Measurements from ENCODE around the gene LRRC25. TPM values are rescaled to one million over a fixed set of nuclear protein-coding genes. Genes with fewer than 3 reads are reported as not detected.
A peak's percentile ranks its signal among the peaks of the same experiment; 100 is the strongest.

The LRRC25 gene
- total RNA-seq, 1 experiment from 2014 or later, result not detected

GRCh38 chr19:18389726-18390064 is 7.7 kb downstream of the LRRC25 start:
- Histone ChIP-seq H3K14ac (ENCODE audit: insufficient read depth, low read length) (no peak overlapping the region), H3K18ac (ENCODE audit: insufficient read length, low read depth, low read length) (no peak overlapping the region), H3K27ac (ENCODE audit: insufficient read length, low read depth, low read length) (no peak overlapping the region), H3K27me3 (ENCODE audit: insufficient read depth, low read length) (no peaks in the 10 kb centered on the region), H2AFZ (ENCODE audit: low read length) (no peak overlapping the region), H2BK120ac (ENCODE audit: low read depth, low read length, poor library complexity, severe bottlenecking) (no peak overlapping the region), H4K91ac (ENCODE audit: insufficient read length, low read depth, low read length) (no peak overlapping the region), H3K9me3 (ENCODE audit: control insufficient read depth, low read depth, low read length) (no peaks in the 10 kb centered on the region), H3K79me1 (ENCODE audit: insufficient read depth, low read depth, low read length, poor library complexity, severe bottlenecking) (no peaks in the 10 kb centered on the region), H3K23ac (ENCODE audit: insufficient read length, low read depth, low read length) (no peak overlapping the region), H3K79me2 (ENCODE audit: insufficient read depth, low read length) (no peaks in the 10 kb centered on the region), H3K4me2 (ENCODE audit: insufficient read depth, insufficient read length, low read length) (no peak overlapping the region), H2AK5ac (ENCODE audit: insufficient read length, low read length) (no peak overlapping the region), H4K20me1 (ENCODE audit: control insufficient read depth, insufficient read depth, insufficient read length) (no peaks in the 10 kb centered on the region), H3K4me1 (ENCODE audit: insufficient read depth, low read length) (no peaks in the 10 kb centered on the region), H2BK5ac (ENCODE audit: insufficient read length, low read length) (no peak overlapping the region), H3K23me2 (ENCODE audit: insufficient read length, low read depth, low read length, poor library complexity, severe bottlenecking) (no peaks in the 10 kb centered on the region), H2BK20ac (ENCODE audit: low read depth, low read length, poor library complexity, severe bottlenecking) (no peak overlapping the region), H4K5ac (ENCODE audit: insufficient read length, low read depth, low read length) (no peak overlapping the region), H4K8ac (replicated peaks; ENCODE audit: insufficient read length, low read depth, low read length) (no peak overlapping the region), H3K4ac (ENCODE audit: low read depth, low read length) (no peak overlapping the region), H2BK12ac (ENCODE audit: insufficient read length, low read depth, low read length) (no peak overlapping the region), H3K56ac (ENCODE audit: insufficient read length, low read depth, low read length) (no peak overlapping the region), H2BK15ac (ENCODE audit: low read depth, low read length) (no peak overlapping the region), H3T11ph (ENCODE audit: low read length) (no peak overlapping the region), H3K9ac (ENCODE audit: extremely low read depth, insufficient read length, low read length) (no peak overlapping the region)
- no peak for DNase-seq
- TF ChIP-seq CTCF (conservative IDR thresholded peaks at IDR 0.05), result no peak
- Mint-ChIP-seq H3K27me3 (ENCODE audit: low read depth) (peaks cover 41% of the 10 kb centered on the region), H3K4me3 (peak overlapping the region in 1 of 2 experiments; percentile 41; a peak in 1 of 5 replicates), H3K4me1 (peaks cover 15 to 16% of the 10 kb centered on the region in 2 experiments), H3K9me3 (no peaks in the 10 kb centered on the region), H3K36me3 (ENCODE audit: insufficient read depth in 1 of 3, low read depth in 3 of 3) (peaks cover 0 to 5% (median 5%) of the 10 kb centered on the region in 3 experiments; a peak in 1 of 7 replicates), H3K27ac (no peak overlapping the region)
